ENCODE results near the gene XPNPEP2.

The XPNPEP2 gene

GRCh38 chrX:129747533-129747932, 8.8 kb downstream of the XPNPEP2 start:
- Histone ChIP-seq H2BK120ac (ENCODE audit: low read depth, low read length) (no peak overlapping the region), H2BK15ac (replicated peaks; ENCODE audit: low read depth) (no peak overlapping the region), H3K23ac (ENCODE audit: low read length) (no peak overlapping the region), H3K4ac (ENCODE audit: low read depth, low read length) (no peak overlapping the region), H2AK5ac (ENCODE audit: low read length) (no peak overlapping the region), H3K79me2 (ENCODE audit: control insufficient read depth, insufficient read depth, low read length) (no peaks in the 10 kb centered on the region), H3K36me3 (ENCODE audit: control insufficient read depth, insufficient read depth, low read length) (no peaks in the 10 kb centered on the region), H3K56ac (ENCODE audit: low read length) (no peak overlapping the region), H3K27me3 (ENCODE audit: insufficient read depth, low read length, poor library complexity) (no peaks in the 10 kb centered on the region), H3K79me1 (ENCODE audit: low read length) (no peaks in the 10 kb centered on the region), H3K4me1 (ENCODE audit: control insufficient read depth, low read depth, low read length) (no peaks in the 10 kb centered on the region), H4K5ac (ENCODE audit: low read length) (no peak overlapping the region), H3K4me2 (ENCODE audit: low read length) (no peak overlapping the region), H3K27ac (ENCODE audit: low read depth, low read length) (no peak overlapping the region), H3K18ac (ENCODE audit: low read length) (no peak overlapping the region), H2BK5ac (ENCODE audit: low read length) (no peak overlapping the region), H4K8ac (ENCODE audit: low read depth, low read length) (no peak overlapping the region), H3K9ac (ENCODE audit: low read length) (no peak overlapping the region), H3K4me3 (ENCODE audit: low read length) (no peak overlapping the region)
- no peak for DNase-seq
- no CpG with 5 or more reads among the region's 4 CpGs for WGBS (ENCODE audit: extremely low coverage, insufficient coverage, low lambda C conversion rate)

GRCh38 chrX:129748305-129748704, 9.5 kb downstream of the XPNPEP2 start:
- no peak overlapping the region for H3K56ac ChIP-seq (ENCODE audit: low read length)
- H3K23ac ChIP-seq (ENCODE audit: low read length) = no peak overlapping the region
- no peak overlapping the region for H3K27ac ChIP-seq (ENCODE audit: low read depth, low read length)
- no peak overlapping the region for H2BK5ac ChIP-seq (ENCODE audit: low read length)
- no peaks in the 10 kb centered on the region for H3K27me3 ChIP-seq (ENCODE audit: insufficient read depth, low read length, poor library complexity)
- no peak overlapping the region for H3K18ac ChIP-seq (ENCODE audit: low read length)
- H4K8ac ChIP-seq (ENCODE audit: low read depth, low read length) = no peak overlapping the region
- H3K79me1 ChIP-seq (ENCODE audit: low read length) = no peaks in the 10 kb centered on the region
- H2AK5ac ChIP-seq (ENCODE audit: low read length) = no peak overlapping the region
- no peak overlapping the region for H3K4ac ChIP-seq (ENCODE audit: low read depth, low read length)
- no peaks in the 10 kb centered on the region for H3K36me3 ChIP-seq (ENCODE audit: control insufficient read depth, insufficient read depth, low read length)
- H3K9ac ChIP-seq (ENCODE audit: low read length) = no peak overlapping the region
- H2BK15ac ChIP-seq (replicated peaks; ENCODE audit: low read depth) = no peak overlapping the region
- no peak overlapping the region for H3K4me3 ChIP-seq (ENCODE audit: low read length)
- WGBS (ENCODE audit: extremely low coverage, insufficient coverage, low lambda C conversion rate) = no CpG with 5 or more reads among the region's 4 CpGs
- no peaks in the 10 kb centered on the region for H3K4me1 ChIP-seq (ENCODE audit: control insufficient read depth, low read depth, low read length)
- no peak for DNase-seq
- H4K5ac ChIP-seq (ENCODE audit: low read length) = no peak overlapping the region
- no peaks in the 10 kb centered on the region for H3K79me2 ChIP-seq (ENCODE audit: control insufficient read depth, insufficient read depth, low read length)
- H2BK120ac ChIP-seq (ENCODE audit: low read depth, low read length) = no peak overlapping the region
- H3K4me2 ChIP-seq (ENCODE audit: low read length) = no peak overlapping the region

- Histone ChIP-seq H3K4me1 (ENCODE audit: control insufficient read depth, low read depth, low read length) (no peaks in the 10 kb centered on the region), H3K27ac (ENCODE audit: low read depth, low read length) (no peak overlapping the region), H3K79me1 (ENCODE audit: low read length) (no peaks in the 10 kb centered on the region), H2BK5ac (ENCODE audit: low read length) (no peak overlapping the region), H3K4me3 (ENCODE audit: low read length) (no peak overlapping the region), H3K79me2 (ENCODE audit: control insufficient read depth, insufficient read depth, low read length) (no peaks in the 10 kb centered on the region), H3K4me2 (ENCODE audit: low read length) (no peak overlapping the region), H2AK5ac (ENCODE audit: low read length) (no peak overlapping the region), H3K36me3 (ENCODE audit: control insufficient read depth, insufficient read depth, low read length) (no peaks in the 10 kb centered on the region), H3K4ac (ENCODE audit: low read depth, low read length) (no peak overlapping the region), H3K18ac (ENCODE audit: low read length) (no peak overlapping the region), H4K5ac (ENCODE audit: low read length) (no peak overlapping the region), H4K8ac (ENCODE audit: low read depth, low read length) (no peak overlapping the region), H3K23ac (ENCODE audit: low read length) (no peak overlapping the region), H3K56ac (ENCODE audit: low read length) (no peak overlapping the region), H2BK120ac (ENCODE audit: low read depth, low read length) (no peak overlapping the region), H3K9ac (ENCODE audit: low read length) (no peak overlapping the region), H3K27me3 (ENCODE audit: insufficient read depth, low read length, poor library complexity) (no peaks in the 10 kb centered on the region), H2BK15ac (replicated peaks; ENCODE audit: low read depth) (no peak overlapping the region)
- no peak for DNase-seq
- no CpG with 5 or more reads among the region's 2 CpGs for WGBS (ENCODE audit: extremely low coverage, insufficient coverage, low lambda C conversion rate)
Measured at GRCh38 chrX:129749069-129749468, 10.3 kb downstream of the XPNPEP2 start.

- Histone ChIP-seq H3K23ac (ENCODE audit: low read length) (no peak overlapping the region), H3K27me3 (ENCODE audit: insufficient read depth, low read length, poor library complexity) (no peaks in the 10 kb centered on the region)
- WGBS (ENCODE audit: extremely low coverage, insufficient coverage, low lambda C conversion rate) = no CpG with 5 or more reads among the region's 8 CpGs
Measured at GRCh38 chrX:129750971-129751370, 12.2 kb downstream of the XPNPEP2 start.

GRCh38 chrX:129754056-129755024, 15.6 kb downstream of the XPNPEP2 start:
- H3K4ac ChIP-seq (ENCODE audit: low read depth, low read length) = no peak overlapping the region
- DNase-seq = peak; percentile 48
- no peak overlapping the region for H3K4me3 ChIP-seq (ENCODE audit: low read length)
- H3K79me1 ChIP-seq (ENCODE audit: low read length) = no peaks in the 10 kb centered on the region
- H2BK5ac ChIP-seq (ENCODE audit: low read length) = no peak overlapping the region
- H2BK120ac ChIP-seq (ENCODE audit: low read depth, low read length) = no peak overlapping the region
- H4K8ac ChIP-seq (ENCODE audit: low read depth, low read length) = no peak overlapping the region
- no peaks in the 10 kb centered on the region for H3K27me3 ChIP-seq (ENCODE audit: insufficient read depth, low read length, poor library complexity)
- H3K23ac ChIP-seq (ENCODE audit: low read length) = no peak overlapping the region
- no peak overlapping the region for H3K9ac ChIP-seq (ENCODE audit: low read length)
- no peak overlapping the region for H2AK5ac ChIP-seq (ENCODE audit: low read length)
- H3K56ac ChIP-seq (ENCODE audit: low read length) = peak overlapping the region; percentile 22
- H3K4me2 ChIP-seq (ENCODE audit: low read length) = no peak overlapping the region
- H3K18ac ChIP-seq (ENCODE audit: low read length) = no peak overlapping the region
- no peaks in the 10 kb centered on the region for H3K79me2 ChIP-seq (ENCODE audit: control insufficient read depth, insufficient read depth, low read length)
- WGBS (ENCODE audit: extremely low coverage, insufficient coverage, low lambda C conversion rate) = no CpG with 5 or more reads among the region's 22 CpGs
- H3K27ac ChIP-seq (ENCODE audit: low read depth, low read length) = no peak overlapping the region
- H3K4me1 ChIP-seq (ENCODE audit: control insufficient read depth, low read depth, low read length) = no peaks in the 10 kb centered on the region
- no peaks in the 10 kb centered on the region for H3K36me3 ChIP-seq (ENCODE audit: control insufficient read depth, insufficient read depth, low read length)
- no peak overlapping the region for H4K5ac ChIP-seq (ENCODE audit: low read length)
- H2BK15ac ChIP-seq (replicated peaks; ENCODE audit: low read depth) = no peak overlapping the region

More at GRCh38 chrX:129750971-129751370, 12.2 kb downstream of the XPNPEP2 start:
- H3K36me3 ChIP-seq (ENCODE audit: control insufficient read depth, insufficient read depth, low read length) = no peaks in the 10 kb centered on the region
- no peak overlapping the region for H2BK5ac ChIP-seq (ENCODE audit: low read length)
- no peak overlapping the region for H4K8ac ChIP-seq (ENCODE audit: low read depth, low read length)
- H3K4ac ChIP-seq (ENCODE audit: low read depth, low read length) = no peak overlapping the region
- no peaks in the 10 kb centered on the region for H3K79me2 ChIP-seq (ENCODE audit: control insufficient read depth, insufficient read depth, low read length)
- no peak overlapping the region for H4K5ac ChIP-seq (ENCODE audit: low read length)
- H3K9ac ChIP-seq (ENCODE audit: low read length) = no peak overlapping the region
- no peaks in the 10 kb centered on the region for H3K4me1 ChIP-seq (ENCODE audit: control insufficient read depth, low read depth, low read length)
- H2BK120ac ChIP-seq (ENCODE audit: low read depth, low read length) = no peak overlapping the region
- no peak overlapping the region for H3K56ac ChIP-seq (ENCODE audit: low read length)
- no peak overlapping the region for H2BK15ac ChIP-seq (replicated peaks; ENCODE audit: low read depth)
- H2AK5ac ChIP-seq (ENCODE audit: low read length) = no peak overlapping the region
- DNase-seq = no peak
- H3K18ac ChIP-seq (ENCODE audit: low read length) = no peak overlapping the region
- no peak overlapping the region for H3K4me2 ChIP-seq (ENCODE audit: low read length)
- H3K4me3 ChIP-seq (ENCODE audit: low read length) = no peak overlapping the region
- no peak overlapping the region for H3K27ac ChIP-seq (ENCODE audit: low read depth, low read length)
- no peaks in the 10 kb centered on the region for H3K79me1 ChIP-seq (ENCODE audit: low read length)
